H9 (cell line): ENCODE measurements around the gene DTNA. TPM values are rescaled to one million over a fixed set of nuclear protein-coding genes. Genes with fewer than 3 reads are reported as not detected.
A peak's percentile ranks its signal among the peaks of the same experiment; 100 is the strongest.

Experiments used
- DNase-seq: peaks from one replicate; pipeline ENCODE4 v3.0.0-alpha.2; 2017
- H2AFZ ChIP-seq: one replicate; pipeline ENCODE4 v1.6.1; 2013; ENCODE audit warnings: mild to moderate bottlenecking, low read length, control low read depth, moderate library complexity
- H2AK5ac ChIP-seq: 2 replicates; pipeline ENCODE4 v1.6.1; 2013; ENCODE audit warnings: low read length, control low read depth, mixed read lengths; ENCODE audit not compliant: insufficient read length
- H2BK120ac ChIP-seq: one replicate; pipeline ENCODE4 v1.6.1; 2013; ENCODE audit warnings: low read depth, mild to moderate bottlenecking, low read length, control low read depth, inconsistent platforms; ENCODE audit not compliant: poor library complexity, severe bottlenecking
- H2BK12ac ChIP-seq: 2 replicates; pipeline ENCODE4 v1.6.1; 2013; ENCODE audit warnings: low read length, control low read depth, mixed read lengths, low read depth; ENCODE audit not compliant: insufficient read length
- H2BK15ac ChIP-seq: 2 replicates; pipeline ENCODE4 v1.6.1; 2013; ENCODE audit warnings: low read depth, low read length, control low read depth
- H2BK20ac ChIP-seq: one replicate; pipeline ENCODE4 v1.6.1; 2013; ENCODE audit warnings: low read depth, mild to moderate bottlenecking, low read length, control low read depth, inconsistent platforms; ENCODE audit not compliant: poor library complexity, severe bottlenecking
- H2BK5ac ChIP-seq: 2 replicates; pipeline ENCODE4 v1.6.1; 2013; ENCODE audit warnings: low read length, control low read depth, mixed read lengths; ENCODE audit not compliant: insufficient read length
- H3K14ac ChIP-seq: 2 replicates; pipeline ENCODE4 v1.6.1; 2013; ENCODE audit warnings: low read length, control low read depth; ENCODE audit not compliant: insufficient read depth
- H3K18ac ChIP-seq: 2 replicates; pipeline ENCODE4 v1.6.1; 2013; ENCODE audit warnings: low read depth, mild to moderate bottlenecking, mixed read lengths, low read length, control low read depth; ENCODE audit not compliant: insufficient read length
- H3K23ac ChIP-seq: 2 replicates; pipeline ENCODE4 v1.6.1; 2013; ENCODE audit warnings: low read length, control low read depth, mixed read lengths, low read depth; ENCODE audit not compliant: insufficient read length
- H3K23me2 ChIP-seq: 2 replicates; pipeline ENCODE4 v1.6.1; 2013; ENCODE audit warnings: low read depth, mild to moderate bottlenecking, mixed read lengths, low read length, control low read depth; ENCODE audit not compliant: insufficient read length, poor library complexity, severe bottlenecking
- H3K27ac ChIP-seq: 2 replicates; pipeline ENCODE4 v1.5.1; 2013; ENCODE audit warnings: low read length, control low read depth, mixed read lengths, low read depth; ENCODE audit not compliant: insufficient read length
- H3K27me3 ChIP-seq: 2 replicates; pipeline ENCODE4 v1.6.1; 2013; ENCODE audit warnings: low read length, control low read depth, inconsistent platforms; ENCODE audit not compliant: insufficient read depth
- H3K4ac ChIP-seq: 2 replicates; pipeline ENCODE4 v1.6.1; 2013; ENCODE audit warnings: low read depth, mild to moderate bottlenecking, control low read depth, inconsistent platforms, low read length, moderate library complexity
- H3K4me1 ChIP-seq: 2 replicates; pipeline ENCODE4 v1.6.1; 2013; ENCODE audit warnings: low read length, control low read depth, inconsistent platforms; ENCODE audit not compliant: insufficient read depth
- H3K4me2 ChIP-seq: 2 replicates; pipeline ENCODE4 v1.6.1; 2013; ENCODE audit warnings: low read length, control low read depth, mixed read lengths; ENCODE audit not compliant: insufficient read length, insufficient read depth
- H3K56ac ChIP-seq: 2 replicates; pipeline ENCODE4 v1.6.1; 2013; ENCODE audit warnings: low read depth, mild to moderate bottlenecking, mixed read lengths, low read length, control low read depth; ENCODE audit not compliant: insufficient read length
- H3K79me1 ChIP-seq: 2 replicates; pipeline ENCODE4 v1.6.1; 2013; ENCODE audit warnings: low read depth, mild to moderate bottlenecking, moderate library complexity, low read length, control low read depth, inconsistent platforms; ENCODE audit not compliant: insufficient read depth, poor library complexity, severe bottlenecking
- H3K79me2 ChIP-seq: 2 replicates; pipeline ENCODE4 v1.6.1; 2013; ENCODE audit warnings: low read length, control low read depth, inconsistent platforms; ENCODE audit not compliant: insufficient read depth
- H3K9ac ChIP-seq: 2 replicates; pipeline ENCODE4 v1.6.1; 2013; ENCODE audit warnings: low read length, control low read depth, mixed read lengths; ENCODE audit not compliant: insufficient read length; ENCODE audit errors: extremely low read depth
- H3K9me3 ChIP-seq: one replicate; pipeline ENCODE4 v1.6.1; 2013; ENCODE audit warnings: low read depth, low read length, inconsistent platforms; ENCODE audit not compliant: control insufficient read depth
- H3T11ph ChIP-seq: one replicate; pipeline ENCODE4 v1.6.1; 2013; ENCODE audit warnings: mild to moderate bottlenecking, low read length, control low read depth, inconsistent platforms
- H4K20me1 ChIP-seq: one replicate; pipeline ENCODE4 v1.6.1; 2013; ENCODE audit not compliant: control insufficient read depth, insufficient read length, insufficient read depth
- H4K5ac ChIP-seq: 2 replicates; pipeline ENCODE4 v1.6.1; 2013; ENCODE audit warnings: low read depth, mild to moderate bottlenecking, mixed read lengths, low read length, control low read depth; ENCODE audit not compliant: insufficient read length
- H4K8ac ChIP-seq: replicated peaks from 2 replicates; pipeline ENCODE4 v1.6.1; 2013; ENCODE audit warnings: low read length, control low read depth, mixed read lengths, low read depth; ENCODE audit not compliant: insufficient read length
- H4K91ac ChIP-seq: 2 replicates; pipeline ENCODE4 v1.6.1; 2013; ENCODE audit warnings: low read depth, mild to moderate bottlenecking, moderate library complexity, mixed read lengths, low read length, control low read depth; ENCODE audit not compliant: insufficient read length
- H3K27ac Mint-ChIP-seq, 3 experiments: 2 replicates in 2 of 3; 3 replicates in 1 of 3; pipeline ENCODE4 v1.8.0; 2020 to 2021; ENCODE audit warnings: mixed read lengths in 3 of 3, mild to moderate bottlenecking in 1 of 3, moderate library complexity in 1 of 3
- H3K27me3 Mint-ChIP-seq: 2 replicates; pipeline ENCODE4 v1.8.0; 2021; ENCODE audit warnings: low read depth, mild to moderate bottlenecking, moderate library complexity, mixed read lengths
- H3K36me3 Mint-ChIP-seq, 3 experiments: 2 replicates in 2 of 3; 3 replicates in 1 of 3; pipeline ENCODE4 v1.8.0; 2020 to 2021; ENCODE audit warnings: low read depth in 3 of 3, mixed read lengths in 3 of 3; ENCODE audit not compliant: insufficient read depth in 1 of 3
- H3K4me1 Mint-ChIP-seq, 2 experiments: 2 replicates each; pipeline ENCODE4 v1.8.0; 2020; ENCODE audit warnings: mixed read lengths in 2 of 2
- H3K4me3 Mint-ChIP-seq, 2 experiments: 2 replicates in 1 of 2; 3 replicates in 1 of 2; pipeline ENCODE4 v1.8.0; 2020 to 2021; ENCODE audit warnings: mild to moderate bottlenecking in 2 of 2, mixed read lengths in 2 of 2, moderate library complexity in 1 of 2
- H3K9me3 Mint-ChIP-seq, 2 experiments: 2 replicates in 1 of 2; 3 replicates in 1 of 2; pipeline ENCODE4 v1.8.0; 2020; ENCODE audit warnings: mild to moderate bottlenecking in 2 of 2, mixed read lengths in 2 of 2, moderate library complexity in 1 of 2
- CTCF ChIP-seq: fragments of 200-600 bp; sonication (generic); conservative IDR thresholded peaks from 3 replicates; pipeline ENCODE4 v1.8.0; 2021; ENCODE audit warnings: antibody characterized with exemption, mild to moderate bottlenecking
- WGBS: extraction: QIAGEN DNeasy Blood & Tissue Kit; methylation state at CpG from one replicate; pipeline ENCODE4 v1.1.7; 2013; ENCODE audit warnings: missing lambda C conversion rate, low lambda C conversion rate, mixed read lengths; ENCODE audit not compliant: insufficient read length; ENCODE audit errors: extremely low coverage; 5-methylcytosine and 5-hydroxymethylcytosine counted together
- total RNA-seq: library from RNA; stranded (reverse); gene quantifications from 2 replicates; pipeline ENCODE4 v1.2.1, GENCODE V29; 2021

The DTNA gene
- total RNA-seq, 1 experiment from 2014 or later: 25.5 TPM

- H2BK12ac ChIP-seq: no peak overlapping the region
- DNase-seq: no peak
- H3K79me1 ChIP-seq: no peaks in the 10 kb centered on the region
- no peak overlapping the region for H2AK5ac ChIP-seq
- no peaks in the 10 kb centered on the region for H3K9me3 ChIP-seq
- H4K8ac ChIP-seq: no peak overlapping the region
- no peak overlapping the region for H3K4ac ChIP-seq
- Mint-ChIP-seq H3K36me3 (peaks cover 0 to 2% (median 0%) of the 10 kb centered on the region in 3 experiments; a peak in 1 of 7 replicates), H3K9me3 (no peaks in the 10 kb centered on the region), H3K4me1 (peaks cover 39% of the 10 kb centered on the region in 2 experiments), H3K27me3 (no peaks in the 10 kb centered on the region), H3K27ac (peak overlapping the region in 1 of 3 experiments; percentile 12; a peak in 1 of 7 replicates), H3K4me3 (no peak overlapping the region)
- no peak overlapping the region for H4K5ac ChIP-seq
- no peaks in the 10 kb centered on the region for H3K79me2 ChIP-seq
- no peak overlapping the region for H3K56ac ChIP-seq
- H3K4me1 ChIP-seq: peaks cover 5% of the 10 kb centered on the region; the same call in 1 of the 2 replicates
- no peak overlapping the region for H3K9ac ChIP-seq
- H4K91ac ChIP-seq: no peak overlapping the region
- WGBS: no CpG with 5 or more reads among the region's 3 CpGs
- no peaks in the 10 kb centered on the region for H4K20me1 ChIP-seq
- H3K27ac ChIP-seq: no peak overlapping the region
- H3K18ac ChIP-seq: peak overlapping the region; percentile 15
- no peak overlapping the region for H2BK15ac ChIP-seq
- H3K4me2 ChIP-seq: no peak overlapping the region
- H3K23ac ChIP-seq: no peak overlapping the region
- no peak overlapping the region for H2BK120ac ChIP-seq
- no peak overlapping the region for H2AFZ ChIP-seq
- no peaks in the 10 kb centered on the region for H3K23me2 ChIP-seq
- no peak for TF ChIP-seq CTCF
- H3T11ph ChIP-seq: no peak overlapping the region
- no peak overlapping the region for H3K14ac ChIP-seq
- no peak overlapping the region for H2BK5ac ChIP-seq
- H2BK20ac ChIP-seq: no peak overlapping the region
- H3K27me3 ChIP-seq: no peaks in the 10 kb centered on the region
Measured at GRCh38 chr18:34709104-34709503, 994 bp upstream of the DTNA start.
